ENCODE measurements around the gene NTSR1. TPM values are rescaled to one million over a fixed set of nuclear protein-coding genes. Genes with fewer than 3 reads are reported as not detected.

NTSR1 gene
- polyA plus RNA-seq (ENCODE audit: insufficient read length in 3 of 3): 1 to 10 TPM; 1.2 to 3.0 (median 1.4) TPM
- long read RNA-seq, donor 1: 0 reads
- long read RNA-seq, donor 2: 0 reads
- long read RNA-seq, donor 3: 0 reads
- long read RNA-seq, donor 4: 0 reads
- long read RNA-seq, donor 5, full-length matches to known transcripts: 1 of 1 reads
- long read RNA-seq, donor 5, partial matches to known transcripts: 0 of 1 reads
- long read RNA-seq, donor 5, other reads (novel, unspliced or antisense): 0 of 1 reads
- long read RNA-seq, donor 6: 0 reads
- long read RNA-seq, donor 7, full-length matches to known transcripts: 1 of 1 reads
- long read RNA-seq, donor 7, partial matches to known transcripts: 0 of 1 reads
- long read RNA-seq, donor 7, other reads (novel, unspliced or antisense): 0 of 1 reads
- long read RNA-seq, donor 8, full-length matches to known transcripts: 1 of 1 reads
- long read RNA-seq, donor 8, partial matches to known transcripts: 0 of 1 reads
- long read RNA-seq, donor 8, other reads (novel, unspliced or antisense): 0 of 1 reads
- long read RNA-seq, donor 9, full-length matches to known transcripts: 2 of 2 reads
- long read RNA-seq, donor 9, partial matches to known transcripts: 0 of 2 reads
- long read RNA-seq, donor 9, other reads (novel, unspliced or antisense): 0 of 2 reads
- long read RNA-seq, donor 10: 0 reads
- long read RNA-seq, donor 11: 0 reads
- long read RNA-seq, donor 12: 0 reads
- long read RNA-seq, donor 13: 0 reads
- long read RNA-seq, donor 14: 0 reads
- long read RNA-seq, donor 15, full-length matches to known transcripts: 1 of 1 reads
- long read RNA-seq, donor 15, partial matches to known transcripts: 0 of 1 reads
- long read RNA-seq, donor 15, other reads (novel, unspliced or antisense): 0 of 1 reads
- long read RNA-seq, donor 16: 0 reads

DNA sequence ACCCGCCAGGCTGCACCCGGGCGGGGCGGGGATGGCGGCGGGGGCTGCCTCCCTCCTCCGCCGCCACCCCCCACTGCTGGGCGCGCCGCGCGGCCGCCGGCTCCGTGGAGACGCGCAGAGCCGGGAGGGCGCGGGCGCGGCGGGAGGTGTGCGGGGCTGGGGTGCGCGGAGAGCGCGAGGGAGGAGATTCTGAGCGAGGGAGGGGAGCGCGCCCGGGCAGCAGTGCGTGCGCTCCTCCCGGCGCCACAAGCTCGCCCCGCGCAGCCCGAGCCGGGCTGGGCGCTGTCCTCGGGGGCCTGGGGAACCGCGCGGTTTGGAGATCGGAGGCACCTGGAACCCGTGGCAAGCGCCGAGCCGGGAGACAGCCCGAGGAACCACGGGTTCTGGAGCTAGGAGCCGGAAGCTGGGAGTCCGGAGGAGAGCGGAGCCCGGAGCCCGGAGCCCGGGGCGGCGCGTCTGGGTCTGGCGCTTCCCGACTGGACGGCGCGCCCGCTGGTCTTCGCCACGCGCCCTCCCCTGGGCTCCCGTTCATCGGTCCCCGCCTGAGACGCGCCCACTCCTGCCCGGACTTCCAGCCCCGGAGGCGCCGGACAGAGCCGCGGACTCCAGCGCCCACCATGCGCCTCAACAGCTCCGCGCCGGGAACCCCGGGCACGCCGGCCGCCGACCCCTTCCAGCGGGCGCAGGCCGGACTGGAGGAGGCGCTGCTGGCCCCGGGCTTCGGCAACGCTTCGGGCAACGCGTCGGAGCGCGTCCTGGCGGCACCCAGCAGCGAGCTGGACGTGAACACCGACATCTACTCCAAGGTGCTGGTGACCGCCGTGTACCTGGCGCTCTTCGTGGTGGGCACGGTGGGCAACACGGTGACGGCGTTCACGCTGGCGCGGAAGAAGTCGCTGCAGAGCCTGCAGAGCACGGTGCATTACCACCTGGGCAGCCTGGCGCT is at the start of gene NTSR1:
Gene NTSR1, plus strand, starts transcription at position 246 of the 946 bp plus-strand sequence. Its CDS starts 372 bp downstream, at position 618.
- no peak for DNase-seq (ENCODE audit: extremely low read depth in 1 of 11, low read depth in 9 of 11, low spot score in 4 of 11)

DNA sequence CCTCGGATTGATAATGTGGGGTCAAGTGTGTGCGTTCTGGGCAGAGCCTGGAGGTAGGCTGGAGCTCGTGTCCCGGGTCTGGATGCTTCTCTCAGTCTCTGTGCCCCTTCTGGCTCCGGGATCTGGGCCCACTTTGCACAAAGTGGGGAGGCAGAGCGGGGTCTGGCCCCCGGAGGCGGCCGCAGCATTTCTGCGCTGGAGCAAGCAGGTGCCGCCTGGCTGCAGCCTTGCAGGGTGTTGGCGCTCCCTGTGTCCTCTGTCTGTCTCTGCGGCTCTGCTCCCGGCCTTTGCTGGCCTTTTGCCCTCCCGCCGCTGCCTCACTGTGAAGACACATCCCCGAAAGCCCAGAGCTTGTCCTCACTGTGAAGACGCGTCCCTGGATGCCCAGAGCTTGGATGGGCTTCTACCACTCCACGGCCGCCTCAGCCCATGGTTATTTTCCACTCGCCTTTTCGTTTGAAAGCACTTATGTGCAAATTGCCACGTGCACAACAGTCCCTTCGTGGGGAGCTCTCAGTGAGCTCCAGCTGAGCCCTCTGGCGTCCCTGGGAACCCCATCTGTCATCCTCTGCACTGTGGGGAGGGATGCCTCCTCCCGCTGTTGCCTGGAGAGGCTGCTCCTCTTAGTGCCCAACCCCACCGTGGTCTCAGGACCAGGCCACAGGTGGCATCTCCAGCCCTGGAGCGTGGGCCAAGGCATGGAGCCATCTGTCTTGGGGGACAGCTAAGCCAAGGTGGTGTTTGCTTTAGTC is 49.0 kb upstream of the NTSR1 start:
- no peak for DNase-seq (ENCODE audit: extremely low read depth in 1 of 11, low read depth in 9 of 11, low spot score in 4 of 11)

DNA sequence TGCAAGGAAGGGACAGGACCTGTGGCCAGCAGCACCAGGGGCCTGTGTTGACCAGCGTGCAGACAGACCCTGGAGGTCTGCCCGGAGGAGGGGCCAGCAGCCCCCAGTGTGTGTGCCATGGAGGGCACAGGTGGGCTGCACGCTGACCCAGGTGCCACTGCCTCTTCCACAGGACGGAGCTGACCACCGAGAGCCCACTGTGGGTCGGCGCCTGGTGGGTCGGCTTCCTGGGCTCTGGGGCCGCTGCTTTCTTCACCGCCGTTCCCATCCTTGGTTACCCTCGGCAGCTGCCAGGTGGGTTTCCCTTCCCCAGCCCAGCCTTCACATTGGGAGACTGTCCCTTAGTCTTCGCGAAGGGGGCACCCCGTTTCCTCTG is 48.4 kb upstream of the NTSR1 start:
- no peak for DNase-seq (ENCODE audit: extremely low read depth in 1 of 11, low read depth in 9 of 11, low spot score in 4 of 11)

DNA sequence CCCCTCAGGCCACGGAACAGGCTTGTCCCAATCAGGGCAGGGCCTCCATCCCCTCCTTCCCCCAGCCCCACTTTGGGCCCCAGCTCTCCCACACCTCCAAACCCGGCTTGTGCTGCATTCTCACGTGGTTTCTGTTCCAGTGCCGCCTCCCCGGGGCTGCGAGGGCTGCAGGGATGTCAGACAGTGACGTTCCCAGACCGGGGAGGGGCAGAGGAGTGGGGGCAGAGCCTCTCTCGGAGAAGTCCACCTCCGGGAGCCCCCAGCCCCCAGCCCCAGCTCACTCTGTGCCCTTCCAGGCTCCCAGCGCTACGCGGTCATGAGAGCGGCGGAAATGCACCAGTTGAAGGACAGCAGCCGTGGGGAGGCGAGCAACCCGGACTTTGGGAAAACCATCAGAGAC is 47.9 kb upstream of the NTSR1 start:
- no peak for DNase-seq (ENCODE audit: extremely low read depth in 1 of 11, low read depth in 9 of 11, low spot score in 4 of 11)

DNA sequence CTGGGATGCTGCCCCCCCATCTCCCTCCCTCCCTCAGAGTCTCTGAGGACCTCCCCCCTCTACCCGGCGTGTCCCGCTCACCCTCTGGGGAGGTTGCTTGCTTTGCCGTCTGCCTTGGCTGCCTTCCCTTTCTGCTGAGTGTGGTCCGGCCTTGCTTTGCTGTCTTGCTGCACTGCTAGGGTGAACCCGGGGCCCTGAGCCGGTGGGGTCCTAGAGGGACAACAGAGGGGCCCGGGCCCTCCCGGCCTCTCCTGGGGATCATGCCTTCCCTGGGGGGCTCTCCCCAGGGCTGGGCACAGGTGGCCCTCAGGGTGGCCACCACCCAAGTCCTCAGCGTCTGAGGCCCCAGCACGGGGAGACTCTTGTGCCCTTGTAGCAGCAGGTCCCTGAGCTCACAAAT is 47.0 kb upstream of the NTSR1 start:
- no peak for DNase-seq (ENCODE audit: extremely low read depth in 1 of 11, low read depth in 9 of 11, low spot score in 4 of 11)

DNA sequence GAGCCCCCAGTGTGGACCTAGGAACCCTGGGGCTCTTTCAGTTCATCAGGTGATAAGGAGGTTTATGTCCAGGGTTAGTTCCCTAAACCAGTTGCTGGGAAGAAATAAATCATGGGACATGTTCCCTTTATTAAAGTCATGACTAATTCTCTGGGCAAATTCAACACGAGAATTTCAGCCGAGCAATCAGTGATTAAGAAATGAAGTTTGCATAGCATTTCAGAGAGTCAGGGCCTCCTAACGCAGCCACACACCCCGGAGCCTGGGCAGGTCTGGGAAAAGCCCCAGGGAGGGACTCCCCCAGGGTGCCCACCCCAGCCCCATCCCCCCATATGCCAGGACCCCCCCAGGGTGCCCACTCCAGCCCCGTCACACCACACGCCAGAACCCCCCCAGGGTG is 46.2 kb upstream of the NTSR1 start:
- DNase-seq (ENCODE audit: extremely low read depth in 1 of 11, low read depth in 9 of 11, low spot score in 4 of 11): no peak

DNA sequence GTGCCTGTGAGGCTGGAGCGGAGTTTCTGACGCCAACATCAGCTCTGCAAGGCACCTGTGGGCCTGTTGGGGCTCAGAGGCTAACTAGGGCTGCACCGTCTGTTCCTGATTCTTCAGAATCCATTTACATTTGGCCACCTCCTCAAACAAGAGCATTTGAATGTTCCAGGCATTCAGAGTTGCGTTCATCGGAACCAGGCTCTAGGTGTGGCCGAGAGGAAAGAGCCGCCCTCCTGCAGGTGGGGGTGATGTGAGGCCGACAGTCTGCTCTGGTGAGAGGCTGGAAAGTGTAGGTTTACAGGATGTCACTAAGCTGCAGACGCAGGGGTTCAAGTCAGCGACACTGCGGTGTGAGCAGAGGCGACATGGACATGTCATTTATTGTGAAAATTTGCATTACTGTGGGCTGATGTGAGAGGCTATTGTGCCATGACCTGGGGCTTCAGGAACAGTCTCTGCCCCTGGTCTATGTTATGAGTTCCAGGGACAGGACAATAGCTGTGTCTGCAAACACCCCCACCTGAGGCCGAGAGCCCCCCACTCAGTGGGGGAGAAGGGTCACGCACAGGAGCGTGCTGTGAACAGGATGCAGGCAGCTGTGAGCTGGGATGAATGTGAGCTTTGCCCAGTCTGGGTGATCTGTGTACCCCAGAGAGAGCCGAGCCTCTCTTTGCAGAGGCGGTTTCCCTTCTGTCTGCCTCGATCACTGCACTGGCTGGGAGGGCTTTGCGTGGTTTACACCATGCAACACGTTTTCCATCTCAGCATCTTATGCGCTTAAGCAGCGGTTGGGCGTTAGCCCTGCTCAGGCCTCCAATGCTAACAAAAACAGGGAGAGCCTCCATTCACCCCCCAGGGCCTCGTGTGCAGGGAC is 45.3 kb upstream of the NTSR1 start:
- no peak for DNase-seq (ENCODE audit: extremely low read depth in 1 of 11, low read depth in 9 of 11, low spot score in 4 of 11)

DNA sequence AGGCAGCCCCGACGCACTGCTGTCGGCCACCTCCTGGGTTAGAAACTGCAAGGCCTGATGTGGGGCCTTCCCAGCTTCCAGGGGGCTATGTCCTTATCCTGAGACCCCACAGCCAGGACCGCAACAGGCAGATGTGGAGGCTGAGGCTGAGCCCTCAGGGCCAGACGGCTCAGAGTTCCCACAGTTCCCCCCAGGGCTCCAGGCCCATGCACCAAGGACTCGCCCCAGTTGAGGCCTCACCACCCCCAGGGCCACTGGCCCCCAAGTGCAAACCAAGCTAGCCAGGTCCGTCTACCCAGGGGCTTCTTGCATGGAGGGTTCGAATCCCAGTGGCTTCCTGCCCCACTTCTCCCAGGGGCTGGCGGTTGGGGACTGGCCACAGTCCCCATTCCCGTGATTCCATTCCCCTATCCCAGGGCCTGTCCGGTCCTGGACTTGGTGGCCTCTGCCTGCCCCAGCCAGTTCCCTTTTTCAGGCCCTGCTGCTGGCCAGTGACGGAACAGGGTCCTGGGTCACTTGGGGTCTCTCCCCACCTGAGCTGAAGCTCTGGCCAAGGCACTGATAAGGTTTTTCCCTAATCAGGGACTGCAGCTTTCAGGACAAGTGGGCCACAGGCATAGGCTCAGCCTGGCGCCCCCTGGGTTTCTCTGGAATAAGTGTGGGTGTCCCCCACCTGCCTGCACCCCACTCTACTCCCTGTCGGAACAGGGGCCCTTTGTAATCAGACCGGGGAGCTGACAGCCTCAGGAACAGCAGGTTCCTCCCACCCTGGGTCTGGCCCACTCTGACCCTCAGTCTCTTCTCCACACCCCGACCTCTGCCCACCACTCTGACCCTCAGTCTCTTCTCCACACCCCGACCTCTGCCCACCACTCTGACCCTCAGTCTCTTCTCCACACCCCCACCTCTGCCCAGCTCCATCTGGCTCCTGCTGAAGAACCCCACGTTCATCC is 44.3 kb upstream of the NTSR1 start:
- DNase-seq (ENCODE audit: extremely low read depth in 1 of 11, low read depth in 9 of 11, low spot score in 4 of 11): no peak

DNA sequence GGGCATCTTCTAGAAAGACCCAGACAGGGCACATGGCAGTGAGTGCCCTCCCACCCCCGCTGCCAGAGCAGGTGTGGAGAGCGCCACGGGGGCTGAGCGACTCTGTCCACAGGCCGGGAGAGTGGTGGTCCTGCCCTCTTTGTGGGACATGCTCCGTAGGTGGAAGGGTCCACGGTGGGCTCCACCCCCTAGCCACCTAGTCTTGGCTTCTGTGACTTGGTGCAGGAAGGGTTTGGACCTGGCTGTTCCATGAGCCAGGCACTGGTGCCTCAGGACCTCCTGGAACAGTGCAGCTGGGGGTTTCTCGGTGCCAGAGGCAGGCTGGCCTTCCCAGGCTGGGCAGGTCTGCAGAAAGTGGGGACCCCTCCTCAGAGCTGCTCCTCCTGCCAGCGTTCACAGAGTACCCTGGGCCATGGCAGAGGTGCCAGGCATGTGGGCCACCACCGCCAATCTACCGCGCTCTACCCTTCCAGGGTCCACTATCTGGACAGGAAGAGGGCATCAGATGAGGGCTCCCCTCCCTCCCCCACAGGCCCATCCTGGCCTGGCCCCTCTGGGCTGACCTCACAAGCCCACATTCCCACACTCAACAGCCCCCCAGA is 43.4 kb upstream of the NTSR1 start:
- DNase-seq (ENCODE audit: extremely low read depth in 1 of 11, low read depth in 9 of 11, low spot score in 4 of 11): no peak

DNA sequence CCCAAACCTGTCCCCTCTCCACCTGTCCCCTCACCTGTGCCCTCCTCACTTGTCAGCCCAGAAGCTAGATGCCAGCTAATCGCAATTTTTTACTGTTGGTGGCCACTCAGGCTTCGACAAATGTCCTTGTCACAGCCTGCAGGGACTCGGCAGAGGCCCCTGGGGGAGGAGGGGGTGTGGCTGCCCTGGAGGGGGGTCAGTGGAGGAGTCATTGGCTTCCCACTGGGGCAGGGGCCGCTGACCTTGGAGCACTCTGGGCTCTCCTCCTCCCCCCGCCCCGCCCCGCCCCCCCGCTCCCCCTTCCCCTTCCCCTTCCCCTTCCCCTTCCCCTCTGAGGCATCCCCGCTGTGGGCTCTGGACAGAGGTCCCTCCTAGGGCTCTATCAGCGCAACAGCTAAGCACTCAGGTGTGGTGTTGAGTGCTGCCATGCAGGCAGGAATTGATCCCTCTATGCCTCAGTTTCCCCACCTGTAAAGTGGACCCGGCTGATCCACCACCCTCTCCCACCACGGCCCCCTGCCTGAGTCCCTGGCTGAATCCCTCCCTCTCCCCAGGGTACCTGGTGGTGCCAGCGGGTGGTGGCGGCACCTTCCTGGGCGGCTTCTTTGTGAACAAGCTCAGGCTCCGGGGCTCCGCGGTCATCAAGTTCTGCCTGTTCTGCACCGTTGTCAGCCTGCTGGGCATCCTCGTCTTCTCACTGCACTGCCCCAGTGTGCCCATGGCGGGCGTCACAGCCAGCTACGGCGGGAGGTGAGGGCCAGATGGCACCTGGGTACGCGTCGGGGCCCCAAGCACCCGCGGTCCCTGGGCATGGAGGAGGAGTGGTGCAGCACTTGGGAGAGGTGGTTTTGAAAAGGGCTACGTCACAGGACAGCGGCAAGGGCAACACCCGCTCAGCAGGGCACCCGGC is 42.6 kb upstream of the NTSR1 start:
- no peak for DNase-seq (ENCODE audit: extremely low read depth in 1 of 11, low read depth in 9 of 11, low spot score in 4 of 11)

DNA sequence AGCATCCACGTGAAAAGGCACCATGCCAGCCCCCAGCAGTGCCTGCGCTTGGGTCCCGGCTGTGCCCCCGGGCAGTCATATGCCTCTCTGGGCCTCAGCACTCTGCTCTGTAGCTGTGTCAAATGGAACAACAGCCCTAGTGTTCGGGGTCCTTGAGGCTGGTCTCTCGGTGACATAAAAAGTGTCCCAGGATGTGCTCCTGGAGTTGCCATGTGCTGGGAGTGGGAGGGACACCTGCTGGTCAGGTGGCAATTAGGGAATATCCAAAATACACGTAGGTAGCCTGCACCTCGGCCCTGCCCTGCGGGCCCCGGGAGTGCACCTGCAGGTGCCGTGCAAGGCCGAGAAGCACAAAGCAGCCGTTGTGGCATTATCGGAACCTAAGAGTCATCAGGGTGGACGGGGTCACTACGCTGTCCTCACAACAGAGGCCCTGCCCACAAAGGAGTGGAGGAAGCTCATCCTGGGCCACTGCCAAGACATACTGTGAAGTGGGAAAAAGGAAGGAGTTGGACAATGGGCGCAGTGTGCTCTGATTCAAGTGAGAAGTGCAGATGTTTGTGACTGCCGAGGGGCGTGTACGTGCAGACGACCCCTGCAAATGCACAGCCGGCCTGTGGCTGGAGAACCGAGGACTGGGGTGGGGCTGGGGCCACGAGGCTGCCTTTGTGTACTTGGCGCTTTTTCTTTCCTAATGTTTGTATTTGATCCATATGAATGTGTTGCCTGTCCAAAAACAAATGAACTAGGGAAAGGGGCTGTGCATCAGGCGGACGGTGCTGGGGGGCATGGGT is 41.7 kb upstream of the NTSR1 start:
- no peak for DNase-seq (ENCODE audit: extremely low read depth in 1 of 11, low read depth in 9 of 11, low spot score in 4 of 11)

DNA sequence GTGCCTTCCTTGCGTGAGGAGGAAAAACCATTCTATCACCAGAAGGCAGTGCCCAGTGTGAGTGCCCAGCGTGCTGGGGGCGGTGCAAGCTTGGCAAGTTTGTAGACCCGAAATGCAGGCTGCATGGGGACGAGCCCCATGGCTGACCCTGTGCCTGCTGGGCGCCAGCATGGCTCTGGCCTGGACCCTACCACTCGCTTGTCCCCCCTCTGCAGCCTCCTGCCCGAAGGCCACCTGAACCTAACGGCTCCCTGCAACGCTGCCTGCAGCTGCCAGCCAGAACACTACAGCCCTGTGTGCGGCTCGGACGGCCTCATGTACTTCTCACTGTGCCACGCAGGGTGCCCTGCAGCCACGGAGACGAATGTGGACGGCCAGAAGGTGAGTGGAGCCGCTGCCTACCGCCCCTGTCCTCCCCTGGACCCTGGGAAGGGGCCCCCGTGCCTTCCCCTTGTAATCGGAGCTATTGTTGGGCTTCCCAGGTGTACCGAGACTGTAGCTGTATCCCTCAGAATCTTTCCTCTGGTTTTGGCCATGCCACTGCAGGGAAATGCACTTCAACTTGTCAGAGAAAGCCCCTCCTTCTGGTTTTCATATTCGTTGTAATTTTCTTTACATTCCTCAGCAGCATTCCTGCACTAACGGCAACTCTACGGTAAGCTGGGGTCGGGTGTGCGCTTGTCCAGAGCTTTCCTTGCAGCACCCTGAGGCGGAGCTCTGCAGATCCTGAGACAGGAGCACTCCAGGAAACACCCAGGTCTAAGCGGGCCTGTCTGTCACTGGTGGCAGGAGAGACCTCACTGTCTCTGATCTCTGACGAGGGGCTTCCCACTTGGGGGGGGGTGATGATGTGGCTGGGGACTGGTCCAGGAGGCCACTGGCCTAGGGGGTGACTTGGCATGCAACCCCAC is 40.9 kb upstream of the NTSR1 start:
- no peak for DNase-seq (ENCODE audit: extremely low read depth in 1 of 11, low read depth in 9 of 11, low spot score in 4 of 11)

DNA sequence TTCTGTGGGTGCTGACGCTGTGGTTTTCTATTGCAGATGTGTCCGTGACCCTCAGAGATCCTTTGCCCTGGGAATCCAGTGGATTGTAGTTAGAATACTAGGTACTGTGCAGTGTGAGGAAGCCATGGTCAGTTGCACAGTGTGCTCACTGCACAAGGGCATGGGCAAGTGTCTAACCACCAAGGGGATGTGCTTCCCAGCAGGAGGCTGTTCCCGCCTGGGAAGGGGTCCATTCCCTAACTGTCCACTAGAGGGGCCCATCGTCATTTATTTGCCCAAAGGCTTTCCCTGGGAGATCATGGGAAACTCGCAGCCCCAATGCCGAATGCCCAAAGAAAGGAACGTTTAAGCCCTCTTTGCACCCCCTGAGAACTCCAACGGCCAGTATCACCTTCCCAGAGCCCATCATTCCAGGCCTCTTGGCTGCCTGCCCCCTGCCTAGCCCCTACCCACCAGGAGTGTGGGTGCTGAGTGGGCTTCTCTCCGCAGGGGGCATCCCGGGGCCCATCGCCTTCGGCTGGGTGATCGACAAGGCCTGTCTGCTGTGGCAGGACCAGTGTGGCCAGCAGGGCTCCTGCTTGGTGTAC is 40.1 kb upstream of the NTSR1 start:
- DNase-seq (ENCODE audit: extremely low read depth in 1 of 11, low read depth in 9 of 11, low spot score in 4 of 11): peak; percentile 53 to 74 (median 67)
